ENCODE data around the gene ZDHHC4.

ZDHHC4 gene

GRCh38 chr7:6621195-6622133, 44.2 kb downstream of the ZDHHC4 start:
- H3K4me3 ChIP-seq (replicated peaks; ENCODE audit: low read depth, low read length): no peak overlapping the region
- no peaks in the 10 kb centered on the region for H3K36me3 ChIP-seq (ENCODE audit: control insufficient read depth, insufficient read depth, low read length)
- no peak for TF ChIP-seq CTCF (IDR thresholded peaks at IDR 0.05; ENCODE audit: insufficient read depth, low read length, poor library complexity, severe bottlenecking)
- DNase-seq (ENCODE audit: extremely low read depth, insufficient read length): no peak
- H3K27me3 ChIP-seq (replicated peaks; ENCODE audit: control insufficient read depth, insufficient read depth, low read length): no peaks in the 10 kb centered on the region; the same call in 1 of the 2 replicates

GRCh38 chr7:6622134-6622710, 45.0 kb downstream of the ZDHHC4 start:
- TF ChIP-seq CTCF (IDR thresholded peaks at IDR 0.05; ENCODE audit: insufficient read depth, low read length, poor library complexity, severe bottlenecking): no peak
- no peaks in the 10 kb centered on the region; the same call in 1 of the 2 replicates for H3K27me3 ChIP-seq (replicated peaks; ENCODE audit: control insufficient read depth, insufficient read depth, low read length)
- no peak overlapping the region for H3K4me3 ChIP-seq (replicated peaks; ENCODE audit: low read depth, low read length)
- no peak for DNase-seq (ENCODE audit: extremely low read depth, insufficient read length)
- H3K36me3 ChIP-seq (ENCODE audit: control insufficient read depth, insufficient read depth, low read length): no peaks in the 10 kb centered on the region

- H3K27me3 ChIP-seq (replicated peaks; ENCODE audit: control insufficient read depth, insufficient read depth, low read length): no peaks in the 10 kb centered on the region
- H3K4me3 ChIP-seq (replicated peaks; ENCODE audit: low read depth, low read length): no peak overlapping the region
- TF ChIP-seq CTCF (IDR thresholded peaks at IDR 0.05; ENCODE audit: insufficient read depth, low read length, poor library complexity, severe bottlenecking): no peak
- no peak for DNase-seq (ENCODE audit: extremely low read depth, insufficient read length)
- H3K36me3 ChIP-seq (ENCODE audit: control insufficient read depth, insufficient read depth, low read length): no peaks in the 10 kb centered on the region
These were observed 46.5 kb downstream of the ZDHHC4 start for GRCh38 chr7:6623589-6624245.

GRCh38 chr7:6624246-6624611, 47.0 kb downstream of the ZDHHC4 start:
- no peak overlapping the region for H3K4me3 ChIP-seq (replicated peaks; ENCODE audit: low read depth, low read length)
- TF ChIP-seq CTCF (IDR thresholded peaks at IDR 0.05; ENCODE audit: insufficient read depth, low read length, poor library complexity, severe bottlenecking): no peak
- H3K27me3 ChIP-seq (replicated peaks; ENCODE audit: control insufficient read depth, insufficient read depth, low read length): no peaks in the 10 kb centered on the region
- no peak for DNase-seq (ENCODE audit: extremely low read depth, insufficient read length)
- H3K36me3 ChIP-seq (ENCODE audit: control insufficient read depth, insufficient read depth, low read length): no peaks in the 10 kb centered on the region

GRCh38 chr7:6628045-6628444, 50.8 kb downstream of the ZDHHC4 start:
- no peak for TF ChIP-seq CTCF (IDR thresholded peaks at IDR 0.05; ENCODE audit: insufficient read depth, low read length, poor library complexity, severe bottlenecking)
- H3K27me3 ChIP-seq (replicated peaks; ENCODE audit: control insufficient read depth, insufficient read depth, low read length): no peaks in the 10 kb centered on the region
- H3K4me3 ChIP-seq (replicated peaks; ENCODE audit: low read depth, low read length): no peak overlapping the region
- H3K36me3 ChIP-seq (ENCODE audit: control insufficient read depth, insufficient read depth, low read length): no peaks in the 10 kb centered on the region
- no peak for DNase-seq (ENCODE audit: extremely low read depth, insufficient read length)

Data from GM06990 (cell line).